HuH-7.5 (cell line): ENCODE data around the gene MAP7.
"Not testable (repeated sequence)": the region's sequence is repeated elsewhere in the genome, so short reads cannot be mapped to it uniquely, and the experiment has no call there.

Experiments
- DNase-seq: peaks from one replicate; pipeline ENCODE4 v3.0.0; 2011; ENCODE audit warnings: low spot score

MAP7 gene

GRCh38 chr6:136421537-136422158 lies 128.6 kb downstream of the MAP7 start:
- DNase-seq = no peak

GRCh38 chr6:136420853-136421252 lies 129.4 kb downstream of the MAP7 start:
- DNase-seq = no peak

- DNase-seq = no peak
Observed at GRCh38 chr6:136415351-136416007, 134.7 kb downstream of the MAP7 start.

GRCh38 chr6:136412410-136412809 lies 137.8 kb downstream of the MAP7 start:
- DNase-seq = no peak

- DNase-seq = no peak
Observed at GRCh38 chr6:136411453-136412354, 138.5 kb downstream of the MAP7 start.

GRCh38 chr6:136411025-136411325 lies 139.2 kb downstream of the MAP7 start:
- DNase-seq = no peak

- DNase-seq = no peak
Observed at GRCh38 chr6:136410201-136411024, 139.8 kb downstream of the MAP7 start.

GRCh38 chr6:136409597-136409996 lies 140.6 kb downstream of the MAP7 start:
- no peak for DNase-seq

- DNase-seq = no peak
Observed at GRCh38 chr6:136408204-136408603, 142.0 kb downstream of the MAP7 start.

- no peak for DNase-seq
Observed at GRCh38 chr6:136405420-136406029, 144.7 kb downstream of the MAP7 start.

- no peak for DNase-seq
Observed at GRCh38 chr6:136404627-136405419, 145.4 kb downstream of the MAP7 start.

GRCh38 chr6:136404007-136404406 lies 146.2 kb downstream of the MAP7 start:
- no peak for DNase-seq

GRCh38 chr6:136403110-136403980 lies 146.9 kb downstream of the MAP7 start:
- DNase-seq = no peak

- DNase-seq = no peak
Observed at GRCh38 chr6:136401749-136402148, 148.5 kb downstream of the MAP7 start.

- not testable (repeated sequence) for DNase-seq
Observed at GRCh38 chr6:136401236-136401635, 149.0 kb downstream of the MAP7 start.

- no peak for DNase-seq
Observed at GRCh38 chr6:136398453-136398852, 151.8 kb downstream of the MAP7 start.

GRCh38 chr6:136396908-136397307 lies 153.3 kb downstream of the MAP7 start:
- DNase-seq = no peak

- DNase-seq = not testable (repeated sequence)
Observed at GRCh38 chr6:136390959-136391358, 159.3 kb downstream of the MAP7 start.

GRCh38 chr6:136387316-136387715 lies 162.9 kb downstream of the MAP7 start:
- DNase-seq = no peak
